EH (cell line): ENCODE results near the gene PICK1.
A peak's percentile ranks its signal among the peaks of the same experiment; 100 is the strongest.
"Not testable (repeated sequence)": the region's sequence is repeated elsewhere in the genome, so short reads cannot be mapped to it uniquely, and the experiment has no call there.

Source experiments
- DNase-seq: peaks from one replicate; pipeline ENCODE4 v3.0.0-alpha.2; 2015; ENCODE audit warnings: low read depth

PICK1 gene

GRCh38 chr22:38075105-38075825 lies 18.1 kb downstream of the PICK1 start:
- DNase-seq: no peak

- no peak for DNase-seq
Observed at GRCh38 chr22:38075961-38076360, 18.8 kb downstream of the PICK1 start.

- DNase-seq: no peak
Observed at GRCh38 chr22:38077096-38077495, 19.9 kb downstream of the PICK1 start.

GRCh38 chr22:38077595-38077994 lies 20.4 kb downstream of the PICK1 start:
- no peak for DNase-seq

- DNase-seq: no peak
Observed at GRCh38 chr22:38078046-38078840, 21.0 kb downstream of the PICK1 start.

GRCh38 chr22:38079208-38079607 lies 22.0 kb downstream of the PICK1 start:
- DNase-seq: not testable (repeated sequence)

GRCh38 chr22:38079804-38080203 lies 22.6 kb downstream of the PICK1 start:
- no peak for DNase-seq

GRCh38 chr22:38080474-38080849 lies 23.3 kb downstream of the PICK1 start:
- no peak for DNase-seq

GRCh38 chr22:38080850-38081635 lies 23.8 kb downstream of the PICK1 start:
- DNase-seq: peak; percentile 52

- no peak for DNase-seq
Observed at GRCh38 chr22:38081636-38081940, 24.4 kb downstream of the PICK1 start.

- DNase-seq: no peak
Observed at GRCh38 chr22:38081941-38082828, 25.0 kb downstream of the PICK1 start.

- no peak for DNase-seq
Observed at GRCh38 chr22:38082986-38083710, 25.9 kb downstream of the PICK1 start.

- no peak for DNase-seq
Observed at GRCh38 chr22:38083931-38084631, 26.9 kb downstream of the PICK1 start, which contains the start of gene SLC16A8. SLC16A8 (minus strand) TSS chr22:38084184; CDS start chr22:38082873, 1,311 bp downstream.

GRCh38 chr22:38085056-38085455 lies 27.9 kb downstream of the PICK1 start:
- DNase-seq: no peak

GRCh38 chr22:38085501-38085900 lies 28.3 kb downstream of the PICK1 start:
- no peak for DNase-seq

GRCh38 chr22:38086001-38086845 lies 29.0 kb downstream of the PICK1 start:
- no peak for DNase-seq

- DNase-seq: no peak
Observed at GRCh38 chr22:38086942-38087341, 29.7 kb downstream of the PICK1 start.

GRCh38 chr22:38087855-38088254 lies 30.7 kb downstream of the PICK1 start:
- no peak for DNase-seq
